Myometrial cell (primary cell): ENCODE data around the gene CNTFR. TPM values are rescaled to one million over a fixed set of nuclear protein-coding genes. Genes with fewer than 3 reads are reported as not detected.

Experiments
- total RNA-seq: library from RNA; depleted of rRNA; stranded (reverse); fragments of >200 nt; gene quantifications from 2 replicates; pipeline ENCODE4 v1.2.3, GENCODE V29; 2015

CNTFR gene, protein sequence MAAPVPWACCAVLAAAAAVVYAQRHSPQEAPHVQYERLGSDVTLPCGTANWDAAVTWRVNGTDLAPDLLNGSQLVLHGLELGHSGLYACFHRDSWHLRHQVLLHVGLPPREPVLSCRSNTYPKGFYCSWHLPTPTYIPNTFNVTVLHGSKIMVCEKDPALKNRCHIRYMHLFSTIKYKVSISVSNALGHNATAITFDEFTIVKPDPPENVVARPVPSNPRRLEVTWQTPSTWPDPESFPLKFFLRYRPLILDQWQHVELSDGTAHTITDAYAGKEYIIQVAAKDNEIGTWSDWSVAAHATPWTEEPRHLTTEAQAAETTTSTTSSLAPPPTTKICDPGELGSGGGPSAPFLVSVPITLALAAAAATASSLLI
- total RNA-seq: 0.86 TPM in 1 of 2 replicates, not detected in the other

DNA sequence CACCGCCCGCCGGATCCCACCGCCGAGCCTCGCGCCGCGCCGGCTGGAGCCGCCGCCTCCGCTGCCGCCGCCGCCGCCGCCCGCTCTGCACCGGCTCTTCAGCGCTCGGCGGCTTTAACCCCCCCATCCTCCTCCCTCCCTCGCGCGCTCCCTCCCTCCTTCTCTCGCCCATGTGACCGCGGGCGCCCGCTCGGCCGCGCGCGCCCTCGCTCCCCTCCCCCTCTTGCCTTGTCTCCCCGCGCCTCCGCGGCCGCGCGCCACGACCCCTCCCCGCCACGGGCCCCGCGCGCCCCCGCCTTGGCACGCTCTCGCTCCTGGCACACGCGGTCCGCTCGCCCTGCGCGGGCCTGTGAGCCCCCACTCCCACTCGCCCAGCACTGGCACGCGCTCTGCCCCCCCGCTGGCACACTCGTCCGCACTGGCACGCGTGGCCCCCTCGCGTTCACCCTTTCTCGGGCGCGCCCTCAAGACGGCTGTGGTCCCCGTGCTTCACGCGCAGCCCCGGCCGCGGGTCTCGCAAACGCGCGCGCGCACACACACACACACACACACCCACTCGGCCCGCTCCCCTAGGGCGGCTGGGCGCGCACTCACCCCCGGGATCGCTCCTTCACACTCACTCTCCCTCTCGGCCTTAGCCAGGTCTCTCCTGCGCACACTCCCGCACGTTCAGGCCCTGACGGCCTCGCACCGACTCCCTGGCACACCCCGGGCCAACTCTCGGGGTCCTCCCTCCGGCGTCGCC lies at the start of gene CNTFR:
TSS of gene CNTFR (minus strand) at position 89 of the 745 bp plus-strand sequence. CDS start 20,743 bp downstream, outside the sequence.

DNA sequence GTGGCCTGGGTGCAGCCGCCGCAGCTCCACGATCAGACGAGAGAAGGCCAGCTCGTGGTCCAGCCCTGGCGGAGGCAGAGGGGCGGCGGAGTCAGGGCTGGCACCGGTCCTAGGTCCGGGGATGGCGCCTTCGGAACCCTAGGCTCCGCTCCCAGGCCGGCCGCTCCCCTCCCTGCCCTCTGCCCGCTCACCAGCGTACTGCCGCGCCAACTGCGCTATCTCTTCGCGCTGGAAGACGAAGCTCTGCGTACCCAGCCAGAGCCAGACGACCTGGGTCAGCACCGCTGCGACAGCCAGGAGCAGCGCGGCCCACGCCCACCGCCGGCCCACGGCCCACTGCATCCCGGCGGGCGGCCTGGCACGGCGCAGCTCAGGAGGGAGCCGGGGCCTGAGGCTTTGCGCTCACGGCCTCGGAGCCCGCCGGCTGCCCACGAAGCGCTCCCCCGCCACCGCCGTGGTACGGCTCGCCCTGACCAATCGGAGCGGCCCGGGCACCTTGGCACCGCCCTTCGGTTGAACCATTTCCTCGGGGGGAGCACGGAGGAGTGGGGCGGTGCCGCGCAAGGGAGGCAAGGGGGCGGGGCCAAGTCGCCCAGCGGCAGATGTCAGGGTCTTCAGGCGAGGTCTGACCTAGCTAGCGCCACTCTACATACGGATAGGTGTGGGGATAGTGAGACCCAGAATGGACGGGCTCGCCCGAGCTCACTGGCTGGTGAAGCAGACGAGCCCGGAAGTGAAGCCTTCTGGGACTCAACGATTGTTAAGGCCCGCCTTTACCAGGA lies 48.0 kb upstream of the CNTFR start, which contains the start of gene SIGMAR1:
TSS of gene SIGMAR1 (minus strand) at position 432 of the 782 bp plus-strand sequence. CDS start at position 342, 90 bp downstream.

DNA sequence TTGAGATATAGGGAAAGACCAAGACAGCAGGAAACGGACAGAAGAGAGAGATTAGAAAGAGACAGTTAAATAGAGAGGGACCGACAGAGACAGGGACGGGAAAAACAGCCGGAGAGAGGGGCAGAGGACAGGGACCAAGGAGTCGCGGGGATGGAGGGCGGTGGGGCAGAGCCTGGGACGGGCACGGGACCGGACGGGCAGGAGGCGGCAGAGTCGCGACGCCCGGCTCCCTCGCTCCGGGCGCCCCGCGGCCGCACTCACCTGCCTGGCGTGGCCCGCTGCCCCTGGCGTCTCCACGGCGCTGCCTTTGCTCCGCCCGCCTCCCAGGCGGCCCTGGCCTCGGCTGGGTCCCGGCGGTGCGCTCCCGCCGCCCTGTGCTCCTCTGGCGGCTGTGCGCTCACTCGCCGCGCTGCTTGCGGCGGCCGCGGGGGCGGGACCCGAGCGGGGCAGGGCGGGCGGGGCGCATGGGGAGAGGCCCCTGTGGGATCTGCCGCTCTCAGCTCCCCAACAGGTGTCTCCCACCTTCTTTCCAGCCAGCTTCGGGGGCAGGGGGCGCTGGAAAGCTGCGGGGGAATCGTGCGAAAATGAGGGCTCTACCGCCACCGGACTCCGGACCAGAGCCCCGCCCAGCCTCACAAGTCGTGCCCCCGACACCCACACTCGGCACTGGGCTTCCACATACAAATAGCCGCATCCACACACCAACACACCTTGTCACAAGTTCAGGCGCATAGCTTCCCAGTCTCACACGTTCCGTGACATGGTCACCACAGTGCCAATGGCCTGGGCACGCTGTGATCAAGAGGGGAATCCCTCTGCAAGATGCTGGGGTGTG lies 39.3 kb upstream of the CNTFR start, which contains the start of gene ARID3C:
TSS of gene ARID3C (minus strand) at position 411 of the 835 bp plus-strand sequence. CDS start 1,052 bp downstream, outside the sequence.

DNA sequence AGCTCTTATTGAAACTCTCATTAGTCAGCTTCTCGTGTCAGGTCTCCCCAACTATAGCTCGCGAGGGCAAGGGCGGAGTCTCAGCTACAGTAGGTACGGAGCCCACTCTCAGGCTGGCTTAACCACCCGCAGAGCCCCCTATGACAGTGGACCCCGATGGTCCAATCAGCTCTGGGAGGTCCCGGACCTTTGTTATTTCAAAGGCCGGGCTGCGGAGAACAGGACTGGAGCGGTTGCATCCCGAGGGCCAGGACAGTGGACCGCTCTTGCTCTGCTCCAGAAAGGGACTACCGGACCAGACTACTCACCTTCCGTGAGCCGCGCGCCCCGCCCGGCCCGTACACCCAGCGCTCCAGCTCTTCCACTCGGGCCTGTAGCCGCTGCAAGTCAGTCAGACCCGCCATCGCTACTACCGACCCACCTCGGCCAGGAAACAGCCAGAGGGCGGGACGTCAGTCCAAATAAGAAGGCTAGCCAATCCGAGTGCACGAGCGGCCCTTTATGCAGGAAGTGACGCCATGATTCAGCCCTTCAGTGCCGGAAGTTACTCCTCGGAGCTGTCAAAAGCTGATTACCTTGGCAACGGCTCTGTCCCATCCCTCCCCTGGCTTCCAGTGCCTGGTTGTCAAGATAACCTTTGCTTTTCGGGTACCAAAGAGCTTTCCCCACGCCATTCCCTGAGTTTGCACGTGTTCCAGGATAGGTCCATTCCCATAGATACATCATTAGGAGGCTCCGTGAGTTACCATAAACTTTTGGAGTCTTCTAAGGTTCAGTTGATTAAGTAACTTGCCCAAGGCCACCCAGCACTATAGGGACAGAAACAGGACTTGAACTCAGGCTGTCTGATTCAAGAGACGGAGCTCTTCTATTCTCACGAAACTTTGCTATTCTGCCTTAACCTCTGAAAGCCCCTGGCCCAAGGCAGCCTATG lies 30.8 kb upstream of the CNTFR start, which contains the start of gene DCTN3:
TSS of gene DCTN3 (minus strand) at position 435 of the 934 bp plus-strand sequence. CDS start at position 404, 31 bp downstream.

DNA sequence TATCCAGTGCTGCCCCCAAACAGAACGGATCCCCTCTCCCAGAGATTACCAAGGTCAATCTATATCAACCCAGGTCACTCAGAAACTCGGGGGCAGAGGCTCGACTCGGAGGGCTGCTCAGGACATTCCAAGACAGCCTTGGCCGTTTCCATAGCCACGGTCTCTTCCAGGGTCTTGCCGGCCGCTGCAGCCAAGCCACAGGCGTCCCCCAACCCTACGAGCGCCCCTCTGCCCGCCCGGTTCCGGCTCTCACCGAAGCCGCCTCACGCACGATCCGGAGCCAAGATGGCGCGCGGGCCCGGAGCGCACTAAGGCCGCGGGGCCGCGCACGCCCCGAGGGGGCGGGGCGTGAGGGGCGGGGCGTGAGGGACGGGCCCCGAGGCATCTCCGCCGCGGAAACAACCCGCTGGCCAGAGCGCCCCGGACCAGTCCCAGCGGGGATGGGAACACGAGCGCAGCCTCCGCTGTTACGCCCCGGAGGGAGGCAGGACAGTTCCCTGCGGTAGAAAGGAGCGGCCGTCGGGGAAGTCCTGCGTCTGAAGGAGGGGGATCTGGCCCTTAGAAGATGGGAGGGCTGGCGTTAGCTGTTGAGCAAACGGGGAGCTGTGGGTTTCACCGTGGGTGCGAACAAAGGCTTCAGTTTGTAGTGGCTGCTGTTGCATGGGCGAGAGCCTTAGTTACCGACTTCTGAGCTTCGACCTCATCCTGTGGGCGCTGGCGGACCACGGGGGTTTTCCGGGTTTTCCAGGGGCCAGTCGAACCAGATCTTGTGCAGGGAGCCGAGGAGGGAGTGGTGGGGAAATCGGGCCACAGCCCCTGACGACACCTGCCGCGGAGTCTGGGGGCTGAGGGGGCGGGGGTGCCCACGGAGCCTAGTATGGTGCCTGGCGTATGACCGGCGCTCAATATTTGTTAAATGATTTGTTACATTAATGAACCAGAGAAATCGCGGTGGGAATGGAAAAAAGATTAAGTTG lies 22.6 kb upstream of the CNTFR start, which contains the start of gene RPP25L:
TSS of gene RPP25L (minus strand) at position 287 of the 977 bp plus-strand sequence. CDS start 801 bp downstream, outside the sequence.

GRCh38 chr9:34522971-34523797 lies 66.3 kb downstream of the CNTFR start, which contains the start of gene ENHO:
ENHO (minus strand) TSS chr9:34522990; CDS start chr9:34521695, 1,295 bp downstream.

Other genes starting within 250 kb of the CNTFR start
- 2.6 and 2.7 TPM in 2 replicates for gene MYORG, start 212.8 kb downstream of the CNTFR start, total RNA-seq
- 13.0 and 16.7 TPM in 2 replicates for gene FAM219A, start 131.2 kb downstream of the CNTFR start, total RNA-seq
- gene DNAI1, start 130.9 kb downstream of the CNTFR start, total RNA-seq: under 0.01 TPM in 1 of 2 replicates, not detected in the other
- not detected in 2 replicates for gene ENHO, start 66.7 kb downstream of the CNTFR start, total RNA-seq
- gene RPP25L, start 22.4 kb upstream of the CNTFR start, total RNA-seq: 32.6 and 43.8 TPM in 2 replicates
- 179 and 213 TPM in 2 replicates for gene DCTN3, start 30.8 kb upstream of the CNTFR start, total RNA-seq
- gene ARID3C, start 39.3 kb upstream of the CNTFR start, total RNA-seq: under 0.01 and 0.58 TPM in 2 replicates
- 201 and 244 TPM in 2 replicates for gene SIGMAR1, start 48.1 kb upstream of the CNTFR start, total RNA-seq
- 19.0 and 20.2 TPM in 2 replicates for gene GALT, start 57.0 kb upstream of the CNTFR start, total RNA-seq
- gene IL11RA, start 62.5 kb upstream of the CNTFR start, total RNA-seq: 7.6 and 13.5 TPM in 2 replicates
- gene CCL27, start 72.9 kb upstream of the CNTFR start, total RNA-seq: 0.58 TPM in 1 of 2 replicates, not detected in the other
- not detected in 2 replicates for gene CCL19, start 101.6 kb upstream of the CNTFR start, total RNA-seq
- gene CCL21, start 120.4 kb upstream of the CNTFR start, total RNA-seq: not detected in 2 replicates